Activated CD8-positive, alpha-beta memory T cell treated with anti-CD3 and anti-CD28 coated beads, Interleukin-2, amount 50 U/mL, for 1 hour (primary cell): ENCODE measurements around the gene NEDD4L.
"Not testable (repeated sequence)": the region's sequence is repeated elsewhere in the genome, so short reads cannot be mapped to it uniquely, and the experiment has no call there.

ENCODE experiments used
- DNase-seq: peaks from one replicate; pipeline ENCODE4 v3.0.0-alpha.2; 2020; ENCODE audit errors: extremely low read depth

The NEDD4L gene

DNA sequence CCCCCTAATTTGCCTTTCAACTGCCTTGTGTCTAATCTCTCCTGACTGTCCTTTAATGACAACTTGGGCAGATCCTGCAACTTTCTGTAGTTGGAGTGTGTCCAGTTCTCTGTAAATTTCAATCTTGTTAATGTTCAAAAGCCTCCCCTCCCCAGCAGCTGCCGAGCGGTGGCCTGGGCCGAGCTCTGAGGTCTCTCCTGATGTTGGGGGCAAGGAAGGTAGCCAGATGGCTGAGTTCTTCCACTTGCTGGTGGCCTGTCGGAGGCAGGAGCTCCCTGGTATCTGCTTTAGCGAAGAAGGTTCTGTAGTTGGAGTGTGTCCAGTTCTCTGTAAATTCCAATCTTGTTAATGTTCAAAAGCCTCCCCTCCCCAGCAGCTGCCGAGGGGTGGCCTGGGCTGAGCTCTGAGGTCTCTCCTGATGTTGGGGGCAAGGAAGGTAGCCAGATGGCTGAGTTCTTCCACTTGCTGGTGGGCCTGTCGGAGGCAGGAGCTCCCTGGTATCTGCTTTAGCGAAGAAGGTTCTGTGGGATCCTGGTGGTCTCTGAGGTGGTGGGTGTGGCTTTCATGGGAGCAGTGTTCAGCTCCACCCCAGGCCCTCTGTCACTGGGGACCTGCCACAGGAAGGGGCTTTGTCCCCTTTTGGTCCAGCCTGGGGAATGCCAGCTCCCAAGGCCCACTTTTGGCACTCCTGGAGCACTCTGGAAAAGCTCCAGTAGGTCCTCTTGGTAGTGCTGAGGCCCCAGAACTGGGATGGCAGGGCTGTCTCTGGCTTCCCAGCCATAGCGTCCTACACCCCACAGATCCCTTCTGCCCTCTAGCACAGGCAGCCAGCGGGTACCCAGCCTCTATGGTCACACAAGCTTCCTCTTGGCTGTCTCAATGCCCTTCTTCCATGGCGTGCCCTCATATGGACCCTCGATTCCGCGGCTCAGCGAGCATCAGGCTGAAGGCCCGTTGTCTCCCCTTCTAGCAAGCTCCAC is 373.0 kb downstream of the NEDD4L start:
- no peak for DNase-seq

DNA sequence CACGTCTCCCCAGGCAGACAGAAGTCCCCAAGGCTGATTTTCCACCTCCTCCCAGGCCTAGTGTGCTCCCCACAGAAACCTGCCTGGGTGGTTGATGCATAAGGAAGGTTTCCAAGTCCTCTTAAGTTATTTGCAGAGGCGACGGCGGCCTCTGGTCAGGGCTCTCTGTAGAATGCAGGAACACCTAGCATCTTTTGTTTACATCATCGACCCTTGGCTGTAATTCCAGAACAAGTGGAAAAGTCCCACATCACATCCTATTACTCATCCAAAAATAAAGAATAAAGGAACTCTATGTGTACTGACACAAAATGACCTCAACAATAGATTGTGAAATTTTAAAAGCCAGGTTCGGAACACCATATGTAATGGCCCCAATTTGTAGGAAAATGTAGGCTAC is 373.7 kb downstream of the NEDD4L start:
- DNase-seq, result no peak

DNA sequence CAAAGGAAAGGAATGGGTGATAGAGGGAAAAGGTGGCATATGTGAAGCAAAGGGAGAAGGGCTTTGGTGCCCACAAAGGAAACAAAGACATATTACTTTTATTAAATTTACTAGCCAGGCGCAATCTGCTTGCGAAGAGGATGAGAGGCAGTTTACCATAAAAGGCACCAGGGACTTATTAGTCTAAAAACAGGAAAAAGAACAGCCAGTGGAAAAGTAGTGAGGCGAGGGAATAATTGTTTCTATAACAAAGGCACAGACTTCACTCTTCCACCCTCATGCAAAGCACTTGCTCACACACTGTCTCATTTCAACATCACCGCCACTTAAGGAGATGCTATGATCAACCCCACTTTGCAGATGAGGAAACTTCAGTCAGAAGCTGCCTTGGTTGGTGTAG is 374.3 kb downstream of the NEDD4L start:
- no peak for DNase-seq

DNA sequence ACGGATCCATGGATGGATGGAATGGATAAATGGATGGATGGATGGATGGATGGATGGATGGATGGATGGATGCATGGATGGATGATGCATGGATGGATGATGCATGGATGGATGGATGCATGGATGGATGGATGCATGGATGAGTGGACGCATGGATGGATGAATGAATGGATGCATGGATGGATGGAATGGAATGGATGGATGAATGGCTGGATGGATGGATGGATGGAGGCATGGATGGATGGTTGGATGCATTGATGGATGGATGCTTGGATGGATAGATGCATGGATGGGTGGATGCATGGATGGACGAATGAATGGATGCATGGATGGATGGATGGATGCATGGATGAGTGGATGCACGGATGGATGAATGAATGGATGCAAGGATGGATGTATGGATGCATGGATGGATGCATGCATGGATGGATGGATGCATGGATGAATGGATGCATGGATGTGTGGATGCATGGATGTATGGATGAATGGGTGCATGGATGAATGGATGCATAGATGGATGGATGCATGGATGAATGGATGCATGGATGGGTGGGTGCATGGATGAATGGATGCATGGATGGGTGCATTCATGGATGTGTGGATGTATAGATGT is 375.7 kb downstream of the NEDD4L start:
- no peak for DNase-seq

DNA sequence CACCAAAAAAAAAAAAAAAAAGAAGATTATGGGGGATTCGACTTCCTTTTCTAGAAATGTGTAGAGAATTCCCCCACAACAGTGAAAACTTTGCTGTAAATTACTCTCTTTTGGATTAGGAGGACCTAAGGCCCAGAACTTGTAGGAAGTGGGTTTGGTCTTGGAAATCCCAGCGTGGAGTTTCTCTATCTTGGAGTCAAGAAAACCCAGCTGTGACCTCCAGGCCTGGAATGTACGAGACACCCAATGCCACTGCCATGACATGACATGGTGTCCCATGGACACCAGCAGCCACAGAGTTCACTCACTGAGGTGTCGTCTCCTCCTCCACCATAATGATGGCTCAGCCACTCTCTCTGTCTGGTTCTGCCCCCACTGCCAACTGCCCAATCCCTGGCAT is 382.6 kb downstream of the NEDD4L start:
- no peak for DNase-seq

DNA sequence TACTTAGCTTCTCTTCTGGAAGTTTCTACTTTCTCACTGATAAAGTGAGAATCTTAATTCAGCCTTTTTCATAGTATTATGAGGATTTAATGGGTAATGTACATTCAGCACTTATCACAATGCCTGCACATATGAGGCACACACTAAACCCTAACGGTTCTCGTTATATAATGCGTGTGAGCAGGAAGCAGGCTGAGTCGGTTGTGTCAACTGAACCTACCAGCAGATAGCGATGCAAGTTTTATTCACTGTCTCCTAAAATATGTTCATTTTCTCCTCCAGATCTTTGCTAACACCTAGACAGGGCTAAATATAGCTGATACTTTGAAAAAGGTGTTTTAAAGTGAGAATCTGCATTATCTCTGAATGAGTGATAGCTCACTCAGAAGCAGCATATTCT is 383.3 kb downstream of the NEDD4L start:
- DNase-seq, result no peak

DNA sequence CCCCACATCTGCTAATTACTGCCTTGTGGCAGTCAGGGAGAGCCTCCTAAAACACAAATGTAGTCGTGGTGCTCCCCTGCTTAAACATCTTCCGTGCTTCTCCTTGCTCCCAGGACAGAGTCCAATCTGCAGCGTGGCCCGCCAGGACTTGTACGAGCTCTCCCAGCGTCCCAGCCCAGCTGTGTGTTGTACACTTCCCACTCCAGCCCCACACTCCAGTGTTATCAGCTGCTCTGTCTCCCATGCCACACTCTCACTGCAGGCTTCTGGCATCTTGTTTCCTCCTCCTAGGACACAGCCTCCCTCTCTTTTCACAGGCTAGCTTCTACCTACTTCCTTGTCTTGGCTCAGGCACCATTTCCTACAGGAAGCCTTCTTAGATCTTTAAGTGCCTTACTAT is 385.4 kb downstream of the NEDD4L start:
- no peak for DNase-seq

DNA sequence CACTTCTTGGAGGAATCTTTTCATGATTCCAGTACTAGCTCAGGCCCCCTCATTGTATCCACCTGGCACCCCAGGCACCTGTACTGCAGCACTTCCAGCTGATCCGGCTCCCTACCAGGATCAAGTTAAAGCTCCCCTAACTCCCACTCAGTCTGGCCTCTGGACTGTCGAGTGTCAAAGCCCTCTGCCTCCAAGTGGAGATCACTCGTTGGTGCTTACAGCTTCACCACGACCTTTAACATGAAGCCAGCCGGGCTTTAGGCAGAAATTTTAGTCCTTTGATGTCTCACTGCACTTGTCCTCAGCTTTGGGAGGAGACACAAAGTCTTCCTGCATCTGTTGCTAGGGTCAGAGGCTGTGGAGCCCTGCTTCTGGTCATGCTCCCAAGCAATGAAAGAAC is 387.2 kb downstream of the NEDD4L start:
- no peak for DNase-seq

DNA sequence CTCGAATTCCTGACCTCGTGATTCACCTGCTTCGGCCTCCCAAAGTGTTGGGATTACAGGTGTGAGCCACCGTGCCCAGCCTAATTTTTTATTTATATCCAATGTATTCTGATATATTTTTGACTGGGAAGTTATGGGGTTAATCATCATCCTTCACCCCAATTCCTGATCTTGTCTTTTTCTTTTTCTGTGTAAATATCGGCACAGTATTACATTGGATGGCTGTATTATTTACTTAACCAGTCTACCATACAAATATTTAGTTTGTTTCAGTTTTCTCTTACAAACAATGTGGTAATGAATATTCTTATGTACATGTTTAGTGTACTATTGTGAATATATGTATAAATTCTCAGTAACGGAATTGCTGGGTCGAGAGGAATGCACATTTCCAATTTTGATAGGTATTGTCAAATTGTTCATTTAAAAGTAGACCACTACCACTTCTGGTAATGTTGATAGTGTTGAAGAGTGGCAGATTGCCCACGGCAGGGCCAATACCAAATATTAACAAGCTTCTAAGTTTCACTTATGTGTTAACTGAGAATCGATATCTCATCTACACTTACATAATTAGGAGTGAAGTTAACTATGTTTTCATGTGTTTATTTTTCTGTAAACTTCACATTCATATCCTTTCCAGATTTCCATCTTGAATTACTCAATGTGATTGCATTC is 388.2 kb downstream of the NEDD4L start:
- no peak for DNase-seq

DNA sequence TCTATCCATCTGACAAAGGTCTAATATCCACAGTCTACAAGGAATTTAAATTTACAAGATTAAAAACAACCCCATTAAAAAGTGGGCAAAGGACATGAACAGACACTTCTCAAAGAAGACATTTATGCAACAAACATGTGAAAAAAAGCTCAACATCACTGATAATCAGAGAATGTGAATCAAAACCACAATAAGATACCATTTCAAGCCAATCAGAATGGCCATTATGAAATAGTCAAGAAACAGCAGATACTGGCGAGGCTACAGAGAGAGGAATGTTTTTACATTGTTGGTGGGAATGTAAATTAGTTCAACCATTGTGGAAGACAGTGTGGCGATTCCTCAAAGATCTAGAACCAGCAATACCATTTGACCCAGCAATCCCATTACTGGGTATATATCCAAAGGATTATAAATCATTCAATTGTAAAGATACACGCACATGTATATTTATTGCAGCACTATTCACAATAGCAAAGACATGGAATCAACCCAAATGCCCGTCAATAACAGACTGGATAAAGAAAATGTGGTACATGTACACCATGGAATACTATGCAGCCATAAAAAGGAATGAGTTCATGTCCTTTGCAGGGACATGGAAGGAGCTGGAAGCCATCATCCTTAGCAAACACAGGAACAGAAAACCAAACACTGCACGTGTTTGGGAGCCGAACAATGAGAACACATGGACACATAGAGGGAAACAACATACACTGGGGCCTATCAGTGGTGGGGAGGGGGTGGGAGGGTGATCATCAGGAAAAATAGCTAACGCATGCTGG is 391.4 kb downstream of the NEDD4L start:
- not testable (repeated sequence) for DNase-seq

DNA sequence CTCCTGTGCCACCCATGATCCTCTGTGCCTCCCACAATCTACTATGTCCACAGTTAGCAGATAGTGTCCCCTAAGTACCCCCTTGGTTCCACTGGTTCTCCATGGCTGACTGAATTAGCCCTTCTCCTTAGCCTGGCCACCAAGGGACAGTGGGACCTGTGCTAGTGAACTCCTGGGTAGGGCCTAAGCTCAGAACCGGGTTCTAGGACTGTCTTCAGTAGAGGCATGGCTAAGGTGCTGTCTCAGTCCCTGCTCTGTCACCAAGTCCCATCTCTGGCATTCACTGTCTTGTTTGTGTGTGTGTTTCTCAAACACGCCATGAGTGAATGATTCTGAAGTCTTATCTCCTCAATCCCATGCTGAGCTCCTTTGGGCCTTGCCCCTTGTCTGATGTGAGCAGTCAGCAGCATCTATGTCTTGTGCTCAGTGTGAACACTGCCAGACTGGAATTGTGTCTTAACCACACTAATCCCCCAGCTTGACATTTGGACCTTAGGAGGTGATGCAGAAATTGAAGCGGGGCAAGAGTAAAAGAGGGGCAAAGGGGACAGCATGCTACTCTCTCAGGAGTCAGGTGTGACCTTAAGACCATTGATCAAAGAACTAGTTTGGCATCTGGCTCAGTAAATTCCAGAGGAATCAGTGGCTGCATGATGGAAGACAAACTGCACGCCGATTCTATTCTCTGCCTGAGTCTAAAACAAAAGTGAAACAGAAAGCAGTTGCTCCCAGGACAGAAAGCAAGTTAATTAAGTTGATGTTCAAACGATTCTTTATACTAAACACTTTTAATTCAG is 394.3 kb downstream of the NEDD4L start:
- no peak for DNase-seq

DNA sequence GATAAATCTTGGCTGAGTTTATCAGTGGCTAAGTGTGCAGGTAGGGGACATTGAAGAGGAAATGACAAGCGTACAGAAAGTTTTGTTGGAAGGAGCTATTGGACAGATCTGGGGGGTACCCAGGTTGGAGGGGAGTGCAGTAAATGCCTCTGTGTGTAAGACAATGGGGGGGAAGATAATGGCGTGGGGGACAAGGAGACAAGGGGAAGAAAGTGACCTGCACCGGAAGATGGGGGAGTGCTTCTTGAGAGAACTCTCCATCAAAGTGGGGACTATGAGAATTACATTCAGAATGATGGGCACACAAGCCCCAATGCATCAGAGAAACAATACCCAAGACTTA is 394.9 kb downstream of the NEDD4L start:
- no peak for DNase-seq

DNA sequence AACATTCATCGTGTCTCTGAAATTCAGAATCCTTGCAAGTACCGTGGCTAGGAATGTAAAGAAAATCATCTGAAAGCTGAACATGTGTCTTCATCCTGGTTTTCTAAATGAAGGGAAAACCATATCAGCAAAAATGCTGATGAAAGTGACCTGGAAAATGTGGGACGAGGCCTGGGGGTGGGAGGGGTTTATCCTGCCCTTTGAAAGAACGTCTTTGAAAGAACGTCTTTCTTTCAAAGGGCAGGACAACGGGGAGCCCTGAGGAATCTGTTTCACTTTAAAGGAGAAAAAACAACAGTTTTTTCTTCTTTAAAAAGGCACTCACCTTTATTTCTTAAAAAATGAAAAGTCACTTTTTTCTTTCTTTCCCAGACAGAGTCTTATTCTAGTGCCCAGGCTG is 399.6 kb downstream of the NEDD4L start:
- DNase-seq, result no peak

DNA sequence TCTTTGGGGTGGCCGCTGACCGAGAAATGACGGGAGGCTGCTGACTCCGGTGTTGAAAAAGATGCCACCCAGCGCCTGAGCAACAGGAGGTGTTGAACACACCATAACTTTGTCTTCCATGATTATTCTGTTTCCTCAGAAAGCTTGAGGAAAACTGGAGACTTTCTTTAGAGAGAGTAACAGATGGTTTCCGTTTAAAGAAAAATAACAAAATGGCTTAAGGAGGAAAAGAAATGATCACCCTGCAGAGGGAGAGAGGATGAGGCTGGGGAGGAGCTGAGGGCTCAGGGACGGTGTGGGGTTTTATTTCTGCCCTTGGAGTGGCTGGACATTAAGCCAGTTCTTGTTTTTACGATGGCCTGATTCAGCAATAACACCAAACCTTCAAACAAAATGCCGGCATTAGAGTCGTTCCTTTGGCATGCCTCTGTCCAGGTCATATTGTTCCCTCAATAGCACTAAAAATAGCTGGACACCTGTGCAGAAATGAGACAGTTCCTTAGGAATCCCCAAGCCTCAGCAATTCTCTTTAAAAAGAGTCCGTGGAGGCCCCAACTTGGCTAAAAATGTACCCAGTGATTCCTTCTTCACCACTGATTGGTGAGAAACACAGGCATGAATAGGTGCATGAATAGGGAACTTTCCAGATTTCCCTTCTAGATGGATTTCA is 402.5 kb downstream of the NEDD4L start:
- no peak for DNase-seq

DNA sequence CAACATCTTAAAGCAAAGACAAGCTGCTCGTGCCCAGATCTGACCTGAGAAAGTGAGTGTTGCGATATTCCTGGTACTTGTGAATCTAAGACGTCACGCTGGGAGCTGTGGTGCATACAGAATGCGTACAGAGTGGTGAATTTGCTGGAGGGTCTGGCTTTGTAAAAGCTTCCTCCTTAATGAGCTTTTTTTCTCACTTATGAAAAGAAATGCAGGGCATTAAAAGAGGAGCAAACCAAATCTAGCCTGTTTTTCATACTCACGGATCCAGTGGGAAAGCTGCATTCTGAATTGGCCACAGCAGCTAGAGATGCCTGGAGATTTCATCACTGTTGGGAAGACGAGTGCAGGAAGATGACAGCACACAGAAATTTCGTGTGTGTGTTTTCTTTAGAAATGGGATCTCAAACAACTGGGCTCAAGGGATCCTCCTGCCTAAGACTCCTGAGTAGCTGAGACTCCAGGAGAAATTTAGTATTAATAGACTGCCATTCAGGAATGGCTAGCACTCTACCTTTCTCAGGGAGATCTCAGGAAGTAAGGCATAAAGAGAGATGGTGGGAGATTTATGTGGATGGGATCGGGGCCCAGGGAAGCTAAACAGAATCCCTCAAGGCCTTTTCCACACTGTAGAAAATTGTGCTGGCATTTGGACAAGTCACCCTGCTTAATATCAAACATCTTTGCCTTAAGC is 403.5 kb downstream of the NEDD4L start:
- DNase-seq, result no peak

DNA sequence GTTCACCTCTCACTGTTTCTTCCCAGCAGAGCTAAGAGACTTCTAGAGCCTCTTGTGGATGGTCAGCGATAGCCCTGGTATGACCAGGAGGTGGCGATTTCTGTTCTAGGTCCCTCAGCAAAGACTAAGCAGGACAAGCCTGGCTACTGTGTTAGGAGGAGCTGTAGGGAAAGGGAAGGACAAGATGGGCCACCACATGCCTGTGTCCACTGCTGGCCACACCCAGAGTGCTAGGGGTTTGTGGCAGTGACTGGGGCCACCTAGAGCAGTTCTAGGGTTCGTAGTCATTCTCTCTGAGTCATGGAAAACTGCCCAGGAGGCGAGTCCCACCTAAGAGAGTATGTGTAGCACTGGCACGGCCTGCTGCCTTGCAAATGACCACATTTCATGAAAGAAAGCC is 405.4 kb downstream of the NEDD4L start:
- DNase-seq, result no peak
